ENCODE results near the gene WDR46. TPM values are rescaled to one million over a fixed set of nuclear protein-coding genes. Genes with fewer than 3 reads are reported as not detected.
A peak's percentile ranks its signal among the peaks of the same experiment; 100 is the strongest.

Gene WDR46, protein sequence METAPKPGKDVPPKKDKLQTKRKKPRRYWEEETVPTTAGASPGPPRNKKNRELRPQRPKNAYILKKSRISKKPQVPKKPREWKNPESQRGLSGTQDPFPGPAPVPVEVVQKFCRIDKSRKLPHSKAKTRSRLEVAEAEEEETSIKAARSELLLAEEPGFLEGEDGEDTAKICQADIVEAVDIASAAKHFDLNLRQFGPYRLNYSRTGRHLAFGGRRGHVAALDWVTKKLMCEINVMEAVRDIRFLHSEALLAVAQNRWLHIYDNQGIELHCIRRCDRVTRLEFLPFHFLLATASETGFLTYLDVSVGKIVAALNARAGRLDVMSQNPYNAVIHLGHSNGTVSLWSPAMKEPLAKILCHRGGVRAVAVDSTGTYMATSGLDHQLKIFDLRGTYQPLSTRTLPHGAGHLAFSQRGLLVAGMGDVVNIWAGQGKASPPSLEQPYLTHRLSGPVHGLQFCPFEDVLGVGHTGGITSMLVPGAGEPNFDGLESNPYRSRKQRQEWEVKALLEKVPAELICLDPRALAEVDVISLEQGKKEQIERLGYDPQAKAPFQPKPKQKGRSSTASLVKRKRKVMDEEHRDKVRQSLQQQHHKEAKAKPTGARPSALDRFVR
- total RNA-seq (2013; cell fraction: nucleolus; rRNA removed), result 48.9 and 51.3 TPM in 2 replicates
- total RNA-seq (2014; rRNA removed) (82.7 and 98.4 TPM in 2 replicates), total RNA-seq (2014; rRNA removed; fragmentation: Illumina TruSeq; extraction: Trizol) (93.9 and 98.0 TPM in 2 replicates), total RNA-seq (2021) (90.4 and 96.4 TPM in 2 replicates), polyA plus RNA-seq (2011; rRNA removed) (31.7 and 50.0 TPM in 2 replicates), polyA plus RNA-seq (2014; fragmentation: Illumina TruSeq; extraction: Trizol) (58.9 and 66.9 TPM in 2 replicates), polyA plus RNA-seq (2014; fragmentation: Nextera tagmentation; extraction: Ambion mirVana) (10 to 100 TPM; 10.1 to 23.5 TPM), polyA plus RNA-seq (2014; rRNA removed) (75.5 and 88.6 TPM in 2 replicates), polyA plus RNA-seq (2016; fragmentation: Nextera tagmentation; extraction: Ambion mirVana) (100 to 1,000 TPM; 134 to 147 TPM), polyA minus RNA-seq (2011; rRNA and poly(A)+ RNA removed) (78.2 and 78.6 TPM in 2 replicates), Bru-seq, nascent RNA (percentile 68 among the genes with signal in this experiment), BruChase-seq, experiment 1, labeled RNA remaining after a 6-hour chase (percentile 85 among the genes with signal in this experiment), BruChase-seq, experiment 2, labeled RNA remaining after a 2-hour chase (percentile 80 among the genes with signal in this experiment)
- 30.0 TPM for polyA plus RNA-seq (2011; ENCODE audit: low read depth)
- polyA plus RNA-seq (2011; cell fraction: cytosol; rRNA removed), result 55.6 and 72.4 TPM in 2 replicates
- 141 and 154 TPM in 2 replicates for polyA plus RNA-seq (2011; cell fraction: nucleus; rRNA removed)
- 42.3 and 52.4 TPM in 2 replicates for polyA plus RNA-seq (2012)
- 32.6 and 39.4 TPM in 2 replicates for polyA minus RNA-seq (2011; cell fraction: cytosol; rRNA and poly(A)+ RNA removed)
- 43.9 and 77.9 TPM in 2 replicates for polyA minus RNA-seq (2011; cell fraction: nucleus; rRNA and poly(A)+ RNA removed)
- long read RNA-seq, experiment 1, transcript WDR46-231 (15 exons, 2,358 nt), result major isoform, 91 of 102 reads
- long read RNA-seq, experiment 1, partial matches to known transcripts, result 4 of 102 reads
- long read RNA-seq, experiment 1, other reads (novel, unspliced or antisense), result 7 of 102 reads
- long read RNA-seq, experiment 2, transcript WDR46-231 (15 exons, 2,358 nt), result major isoform, 186 of 207 reads
- long read RNA-seq, experiment 2, partial matches to known transcripts, result 8 of 207 reads
- long read RNA-seq, experiment 2, other reads (novel, unspliced or antisense), result 13 of 207 reads

DNA sequence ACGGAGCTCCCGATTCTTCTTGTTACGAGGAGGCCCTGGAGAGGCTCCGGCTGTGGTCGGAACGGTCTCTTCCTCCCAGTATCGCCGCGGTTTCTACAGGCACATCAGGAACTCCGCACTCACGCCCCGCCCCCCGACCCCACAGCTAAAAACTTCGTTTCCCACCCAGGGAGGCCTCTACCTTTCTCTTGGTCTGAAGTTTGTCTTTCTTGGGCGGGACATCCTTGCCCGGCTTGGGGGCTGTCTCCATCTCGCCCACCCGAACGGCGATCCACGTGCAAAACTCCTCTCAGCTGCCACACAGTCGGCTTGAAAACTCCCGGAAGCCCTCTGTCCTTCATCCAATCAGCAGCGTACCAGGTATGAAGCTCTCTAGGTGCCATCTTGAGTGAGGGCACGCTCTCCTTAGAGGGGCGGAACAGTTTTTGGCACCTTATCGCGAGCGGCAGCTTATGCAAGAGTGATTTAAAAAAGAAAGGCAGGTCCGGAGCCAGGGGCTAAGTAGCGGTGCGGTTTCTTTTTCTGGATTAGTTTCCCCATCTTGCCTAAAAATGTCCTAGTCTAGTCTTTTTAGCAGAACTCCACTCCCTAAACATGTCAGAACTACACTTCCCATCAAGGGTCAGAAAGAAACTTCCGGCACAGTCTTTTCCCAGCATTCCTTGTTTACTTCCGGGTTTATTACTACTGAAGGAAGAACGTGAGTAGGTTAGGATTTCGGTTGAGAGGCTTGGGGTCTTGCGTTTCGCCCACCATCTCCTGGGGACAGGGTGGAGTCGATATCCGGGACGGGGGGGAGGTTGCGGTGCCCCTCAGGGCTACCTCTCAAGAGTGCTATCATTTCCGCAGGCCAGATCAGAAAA lies at the start of gene WDR46, which contains the start of gene PFDN6:
TSS of gene WDR46 (minus strand) at position 319 of the 863 bp plus-strand sequence. CDS start at position 250, 69 bp downstream.
TSS of gene PFDN6 (plus strand) at position 681 of the 863 bp plus-strand sequence. CDS start 256 bp downstream, outside the sequence.
- H3K4me1 ChIP-seq (ENCODE audit: control insufficient read depth, insufficient read depth, low read length), result no peaks in the 10 kb centered on the region
- H3K4me2 ChIP-seq (ENCODE audit: control insufficient read depth, insufficient read depth), result peak within 1 kb of the TSS; percentile 80
- ATAC-seq, result peak; percentile 99
- CTCF ChIA-PET, result interaction anchor here (1.2 to 5.0 kb wide), 3 partner anchors 10 to 55 kb away, joined by 4 to 28 read pairs (median 8); partner anchors contain the start of genes B3GALT4 and RGL2
- H3K9me3 ChIP-seq (replicated peaks; ENCODE audit: control insufficient read depth, insufficient read depth, low read length), result no peaks in the 10 kb centered on the region
- H3K4me3 ChIP-seq, result peak within 1 kb of the TSS; percentile 78
- H3K36me3 ChIP-seq (ENCODE audit: control insufficient read depth in 2 of 2, insufficient read depth in 2 of 2, low read length in 1 of 2), result peaks cover 2 to 30% of the 10 kb centered on the region in 2 experiments; a peak in 3 of 4 replicates
- peak; percentile 99 for FAIRE-seq
- H2AFZ ChIP-seq (ENCODE audit: control insufficient read depth, low read depth, low read length), result peak within 1 kb of the TSS; percentile 98
- SMC1A ChIA-PET (ENCODE audit: uncharacterized antibody, unreplicated experiment), result interaction anchor here (1.3 to 4.4 kb wide), 7 partner anchors 8 to 29 kb away, joined by 3 to 25 read pairs (median 5); partner anchors contain the start of genes B3GALT4, RPS18, VPS52 and ZBTB22
- in situ Hi-C loops (cut with MboI) (no loop called here), intact Hi-C loops (cut with micrococcal nuclease; ENCODE audit: unreplicated experiment) (loop anchor here (1.0 kb wide), 2 partner anchors 9 to 12 kb away; partner anchors contain the start of genes B3GALT4 and RGL2)
- H4K20me1 ChIP-seq (ENCODE audit: control insufficient read depth, insufficient read depth), result no peaks in the 10 kb centered on the region
- POLR2A ChIA-PET, result interaction anchor here (0.6 to 3.5 kb wide), 11 partner anchors 9 to 177 kb away, joined by 3 to 60 read pairs (median 8); partner anchors contain the start of genes B3GALT4, CUTA, RGL2 and RPS18
- peak within 1 kb of the TSS; percentile 73 for H3K9ac ChIP-seq (ENCODE audit: control insufficient read depth, insufficient read depth, low read length)
- 1% methylated on average over 43 of the region's 43 CpGs for WGBS (ENCODE audit: insufficient coverage, insufficient replicate concordance, low lambda C conversion rate, missing lambda C conversion rate)
- H3K27ac ChIP-seq (ENCODE audit: control insufficient read depth, insufficient read depth), result peak within 1 kb of the TSS; percentile 74
- peak; percentile 89 for DNase-seq (ENCODE audit: low read depth, low spot score)
- peaks cover 31% of the 10 kb centered on the region for H3K79me2 ChIP-seq (ENCODE audit: control insufficient read depth, insufficient read depth, low read length)
- RAD21 ChIA-PET (ENCODE audit: unreplicated experiment), result interaction anchor here (0.6 to 2.6 kb wide), 11 partner anchors 9 to 1550 kb away, joined by 3 to 12 read pairs (median 5); partner anchors contain the start of genes B3GALT4, RPS18, VPS52 and ZBTB22
- no peaks in the 10 kb centered on the region for H3K27me3 ChIP-seq (replicated peaks in 1 of 2; ENCODE audit: control insufficient read depth in 2 of 2, insufficient read depth in 2 of 2, low read length in 1 of 2)
- BruUV-seq (replicated peaks), result no TSS peak
- TF ChIP-seq MEF2B (IDR thresholded peaks at IDR 0.05; ENCODE audit: partially characterized antibody, poor library complexity, severe bottlenecking) (no peak), KLF5 (IDR thresholded peaks at IDR 0.05; ENCODE audit: partially characterized antibody) (peak; percentile 68), SREBF1 (IDR thresholded peaks at IDR 0.05; ENCODE audit: low read length) (peak; percentile 83), NRF1 (conservative IDR thresholded peaks at IDR 0.05; ENCODE audit: low read depth, low read length) (no peak), MEF2A (IDR thresholded peaks at IDR 0.05; ENCODE audit: insufficient read depth, low read depth, low read length) (no peak), CREB1 (IDR thresholded peaks at IDR 0.05; ENCODE audit: low read depth) (peak; percentile 66), SIN3A (IDR thresholded peaks at IDR 0.05; ENCODE audit: low read depth, low read length) (peak; percentile 98), POLR2AphosphoS2 (IDR thresholded peaks at IDR 0.05; ENCODE audit: low read depth, low read length) (peak; percentile 73; the same call in 1 of the 2 replicates), SIX5 (IDR thresholded peaks at IDR 0.05; ENCODE audit: low read depth, low read length, severe bottlenecking) (peak; percentile 90), ZNF207 (IDR thresholded peaks at IDR 0.05; ENCODE audit: borderline replicate concordance) (peak; percentile 88; the same call in 1 of the 2 replicates), BMI1 (IDR thresholded peaks at IDR 0.05; ENCODE audit: borderline replicate concordance) (no peak)
- TF ChIP-seq, protein P1, sequence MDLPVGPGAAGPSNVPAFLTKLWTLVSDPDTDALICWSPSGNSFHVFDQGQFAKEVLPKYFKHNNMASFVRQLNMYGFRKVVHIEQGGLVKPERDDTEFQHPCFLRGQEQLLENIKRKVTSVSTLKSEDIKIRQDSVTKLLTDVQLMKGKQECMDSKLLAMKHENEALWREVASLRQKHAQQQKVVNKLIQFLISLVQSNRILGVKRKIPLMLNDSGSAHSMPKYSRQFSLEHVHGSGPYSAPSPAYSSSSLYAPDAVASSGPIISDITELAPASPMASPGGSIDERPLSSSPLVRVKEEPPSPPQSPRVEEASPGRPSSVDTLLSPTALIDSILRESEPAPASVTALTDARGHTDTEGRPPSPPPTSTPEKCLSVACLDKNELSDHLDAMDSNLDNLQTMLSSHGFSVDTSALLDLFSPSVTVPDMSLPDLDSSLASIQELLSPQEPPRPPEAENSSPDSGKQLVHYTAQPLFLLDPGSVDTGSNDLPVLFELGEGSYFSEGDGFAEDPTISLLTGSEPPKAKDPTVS (IDR thresholded peaks at IDR 0.05; ENCODE audit: low read depth, low read length), result no peak

All from GM12878 (cell line).